ENCODE measurements around the gene PGAM2.

Gene PGAM2

DNA sequence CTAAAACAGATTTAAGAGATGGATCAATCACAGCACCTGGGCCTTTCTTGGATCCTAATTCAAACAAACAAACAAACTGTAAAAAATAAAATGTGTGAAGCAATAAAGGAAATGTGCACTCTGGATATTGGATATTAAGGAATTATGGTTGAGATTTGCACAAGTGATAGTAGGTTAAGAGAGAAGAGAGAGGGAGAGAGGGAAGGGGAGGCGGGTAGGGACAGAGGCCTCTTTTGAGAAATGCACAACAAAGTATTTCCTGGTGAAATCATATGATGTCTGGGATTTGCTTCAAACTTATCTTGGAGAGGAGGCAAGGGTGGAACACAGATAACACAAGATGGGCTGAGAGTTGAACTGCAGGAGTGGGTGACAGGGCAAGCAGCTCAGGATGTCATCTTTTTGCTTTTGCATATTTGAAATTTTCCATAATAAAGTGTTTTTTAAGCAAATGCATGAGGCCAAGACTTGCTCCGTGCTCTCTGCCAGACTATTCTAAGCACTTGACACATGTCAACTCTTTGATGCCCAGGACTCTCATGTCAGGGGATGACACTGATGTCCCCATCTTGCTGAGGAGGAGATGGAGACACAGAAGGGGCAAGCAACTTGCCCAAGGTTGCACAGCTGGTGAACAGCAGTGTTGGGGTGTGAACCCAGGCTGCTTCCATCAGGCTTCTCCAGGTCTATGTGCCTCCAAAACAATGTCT, 29.7 kb upstream of the PGAM2 start:
- TF ChIP-seq, protein P1, sequence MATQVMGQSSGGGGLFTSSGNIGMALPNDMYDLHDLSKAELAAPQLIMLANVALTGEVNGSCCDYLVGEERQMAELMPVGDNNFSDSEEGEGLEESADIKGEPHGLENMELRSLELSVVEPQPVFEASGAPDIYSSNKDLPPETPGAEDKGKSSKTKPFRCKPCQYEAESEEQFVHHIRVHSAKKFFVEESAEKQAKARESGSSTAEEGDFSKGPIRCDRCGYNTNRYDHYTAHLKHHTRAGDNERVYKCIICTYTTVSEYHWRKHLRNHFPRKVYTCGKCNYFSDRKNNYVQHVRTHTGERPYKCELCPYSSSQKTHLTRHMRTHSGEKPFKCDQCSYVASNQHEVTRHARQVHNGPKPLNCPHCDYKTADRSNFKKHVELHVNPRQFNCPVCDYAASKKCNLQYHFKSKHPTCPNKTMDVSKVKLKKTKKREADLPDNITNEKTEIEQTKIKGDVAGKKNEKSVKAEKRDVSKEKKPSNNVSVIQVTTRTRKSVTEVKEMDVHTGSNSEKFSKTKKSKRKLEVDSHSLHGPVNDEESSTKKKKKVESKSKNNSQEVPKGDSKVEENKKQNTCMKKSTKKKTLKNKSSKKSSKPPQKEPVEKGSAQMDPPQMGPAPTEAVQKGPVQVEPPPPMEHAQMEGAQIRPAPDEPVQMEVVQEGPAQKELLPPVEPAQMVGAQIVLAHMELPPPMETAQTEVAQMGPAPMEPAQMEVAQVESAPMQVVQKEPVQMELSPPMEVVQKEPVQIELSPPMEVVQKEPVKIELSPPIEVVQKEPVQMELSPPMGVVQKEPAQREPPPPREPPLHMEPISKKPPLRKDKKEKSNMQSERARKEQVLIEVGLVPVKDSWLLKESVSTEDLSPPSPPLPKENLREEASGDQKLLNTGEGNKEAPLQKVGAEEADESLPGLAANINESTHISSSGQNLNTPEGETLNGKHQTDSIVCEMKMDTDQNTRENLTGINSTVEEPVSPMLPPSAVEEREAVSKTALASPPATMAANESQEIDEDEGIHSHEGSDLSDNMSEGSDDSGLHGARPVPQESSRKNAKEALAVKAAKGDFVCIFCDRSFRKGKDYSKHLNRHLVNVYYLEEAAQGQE (IDR thresholded peaks at IDR 0.05; ENCODE audit: insufficient read depth in 1 of 2, low read depth in 2 of 2, low read length in 2 of 2): no peak
- TF ChIP-seq TAF1 (IDR thresholded peaks at IDR 0.05; ENCODE audit: borderline replicate concordance, insufficient read depth, low read length) (no peak), SIN3A (IDR thresholded peaks at IDR 0.05; ENCODE audit: borderline replicate concordance, insufficient read depth, low read length) (no peak), POLR2AphosphoS5 (IDR thresholded peaks at IDR 0.05; ENCODE audit: low read depth, low read length) (no peak), FOXP2 (optimal IDR thresholded peaks at IDR 0.05; ENCODE audit: borderline replicate concordance, extremely low read depth, extremely low read length, insufficient read depth) (no peak)

DNA sequence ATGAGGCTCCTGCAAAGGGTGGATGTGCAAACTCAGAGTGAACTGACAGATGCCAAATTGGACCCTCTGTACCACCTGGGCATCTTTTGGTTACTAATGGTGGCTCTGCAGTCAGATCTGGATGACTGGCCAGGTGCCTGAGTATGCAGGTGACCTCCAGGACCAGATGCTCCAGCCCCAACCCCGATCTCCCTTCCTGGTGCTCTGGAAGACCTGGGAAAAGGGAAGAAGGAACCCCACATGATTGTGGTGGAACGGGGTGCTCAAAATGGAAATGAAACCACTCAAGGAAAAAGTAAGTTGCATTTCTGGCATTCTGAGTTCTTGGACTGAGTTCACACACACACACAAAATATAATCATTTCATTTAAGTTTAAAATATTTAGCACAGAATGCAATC, 29.0 kb upstream of the PGAM2 start:
- TF ChIP-seq, protein P1 (IDR thresholded peaks at IDR 0.05; ENCODE audit: insufficient read depth in 1 of 2, low read depth in 2 of 2, low read length in 2 of 2): no peak
- TF ChIP-seq POLR2AphosphoS5 (IDR thresholded peaks at IDR 0.05; ENCODE audit: low read depth, low read length): no peak
- TF ChIP-seq FOXP2 (optimal IDR thresholded peaks at IDR 0.05; ENCODE audit: borderline replicate concordance, extremely low read depth, extremely low read length, insufficient read depth): no peak
- TF ChIP-seq SIN3A (IDR thresholded peaks at IDR 0.05; ENCODE audit: borderline replicate concordance, insufficient read depth, low read length): no peak
- no peak for TF ChIP-seq TAF1 (IDR thresholded peaks at IDR 0.05; ENCODE audit: borderline replicate concordance, insufficient read depth, low read length)

DNA sequence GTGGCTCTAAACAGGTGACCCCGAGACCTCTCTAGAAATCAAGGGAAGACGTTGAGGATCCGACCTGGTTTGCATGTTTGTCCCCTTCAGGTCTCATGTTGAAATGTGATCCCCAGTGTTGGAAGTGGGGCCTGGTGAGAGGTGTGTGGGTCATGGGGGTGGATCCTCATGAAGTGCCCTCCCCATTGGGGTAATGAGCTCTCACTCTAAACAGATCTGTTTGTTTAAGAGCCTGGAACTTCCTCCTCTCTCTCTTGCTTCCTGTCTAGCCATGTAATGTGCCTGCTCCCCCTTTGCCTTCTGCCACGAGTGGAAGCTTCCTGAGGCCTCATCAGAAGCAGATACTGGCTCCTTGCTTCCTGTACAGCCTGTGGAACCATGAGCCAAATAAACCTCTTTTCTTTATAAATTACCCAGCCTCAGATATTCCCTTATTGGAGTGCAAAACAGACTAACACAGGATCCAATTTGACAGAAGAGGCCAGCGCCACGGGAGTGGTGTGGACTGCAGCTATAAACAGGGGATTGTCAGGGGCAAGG, 27.8 kb upstream of the PGAM2 start:
- TF ChIP-seq, protein P1 (IDR thresholded peaks at IDR 0.05; ENCODE audit: insufficient read depth in 1 of 2, low read depth in 2 of 2, low read length in 2 of 2): no peak
- TF ChIP-seq FOXP2 (optimal IDR thresholded peaks at IDR 0.05; ENCODE audit: borderline replicate concordance, extremely low read depth, extremely low read length, insufficient read depth): no peak
- no peak for TF ChIP-seq TAF1 (IDR thresholded peaks at IDR 0.05; ENCODE audit: borderline replicate concordance, insufficient read depth, low read length)

DNA sequence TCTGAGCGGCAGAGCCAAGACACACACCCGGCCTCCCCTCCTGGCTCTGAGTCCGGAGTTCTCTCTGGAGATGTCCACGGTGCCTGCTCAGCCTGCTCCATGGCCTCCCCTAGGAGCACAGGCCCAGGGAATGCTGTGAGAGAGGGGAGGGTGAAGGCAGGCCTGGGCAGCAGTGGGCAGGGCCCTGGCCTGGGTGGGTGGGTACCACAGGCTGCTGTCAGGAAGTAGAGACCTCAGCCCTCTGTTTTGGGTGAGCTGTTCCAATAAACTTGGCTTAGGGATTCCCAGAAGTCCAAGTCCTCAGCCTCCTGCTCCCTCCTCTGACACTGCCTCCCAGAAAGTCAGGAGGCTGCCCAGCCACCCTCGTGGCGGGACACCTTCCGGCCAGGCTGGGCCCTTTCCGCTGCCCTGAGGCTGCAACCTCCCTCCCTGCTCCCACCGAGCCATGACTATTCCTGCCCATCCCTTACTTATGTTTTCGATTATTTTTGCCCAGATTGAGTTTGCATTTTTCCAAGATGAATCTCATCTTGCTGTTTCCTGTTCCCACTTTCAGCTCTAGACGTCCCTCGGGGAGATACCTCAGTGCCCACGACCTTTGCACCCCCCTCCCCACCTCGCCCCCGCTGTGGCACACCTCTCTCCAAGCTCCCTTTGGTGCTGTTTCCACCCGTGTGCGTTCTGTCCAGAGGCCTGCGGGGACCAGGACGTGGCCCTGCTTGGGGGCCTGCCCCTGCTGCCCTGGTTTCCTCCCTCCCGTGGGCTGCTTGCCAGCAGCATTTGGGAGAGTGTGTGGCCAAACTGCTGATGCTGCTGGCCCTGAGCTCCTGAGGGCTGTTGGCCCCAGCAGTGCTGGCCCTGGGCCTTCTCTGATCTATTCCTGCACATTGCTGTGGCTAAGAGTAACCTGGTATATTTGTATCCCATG, 22.8 kb upstream of the PGAM2 start:
- TF ChIP-seq TAF1 (IDR thresholded peaks at IDR 0.05; ENCODE audit: borderline replicate concordance, insufficient read depth, low read length): no peak
- TF ChIP-seq FOXP2 (optimal IDR thresholded peaks at IDR 0.05; ENCODE audit: borderline replicate concordance, extremely low read depth, extremely low read length, insufficient read depth): peak; percentile 12

DNA sequence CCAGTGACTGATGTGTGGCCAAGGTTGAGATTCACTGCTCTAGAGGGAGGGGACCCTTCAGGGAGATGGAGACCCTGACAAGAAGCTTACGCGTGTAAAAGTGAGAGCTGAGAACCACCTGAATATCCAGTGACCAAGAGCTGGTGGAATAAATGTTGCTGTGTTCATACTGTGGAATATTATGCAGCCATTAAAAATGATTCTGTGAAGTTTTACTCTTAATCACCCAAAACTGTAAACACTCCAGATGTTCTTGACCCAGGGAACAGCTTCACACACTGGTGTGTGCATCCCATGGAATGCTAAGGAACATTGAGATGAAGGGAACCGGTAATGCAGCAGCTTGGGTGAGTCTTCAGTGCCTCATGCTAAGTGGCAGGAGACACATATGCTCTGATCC, 21.3 kb upstream of the PGAM2 start:
- no peak for TF ChIP-seq SIN3A (IDR thresholded peaks at IDR 0.05; ENCODE audit: borderline replicate concordance, insufficient read depth, low read length)
- TF ChIP-seq FOXP2 (optimal IDR thresholded peaks at IDR 0.05; ENCODE audit: borderline replicate concordance, extremely low read depth, extremely low read length, insufficient read depth): no peak
- TF ChIP-seq, protein P1 (IDR thresholded peaks at IDR 0.05; ENCODE audit: insufficient read depth in 1 of 2, low read depth in 2 of 2, low read length in 2 of 2): no peak
- no peak for TF ChIP-seq POLR2AphosphoS5 (IDR thresholded peaks at IDR 0.05; ENCODE audit: low read depth, low read length)
- TF ChIP-seq TAF1 (IDR thresholded peaks at IDR 0.05; ENCODE audit: borderline replicate concordance, insufficient read depth, low read length): no peak

All from PFSK-1 (cell line).